H1 (cell line): ENCODE results near the gene SNTN.

Experiments used
- GABPA ChIP-seq: IDR thresholded peaks from 2 replicates; pipeline ENCODE4 v1.6.1; 2011; ENCODE audit warnings: mild to moderate bottlenecking, low read length, moderate library complexity, borderline replicate concordance; ENCODE audit not compliant: insufficient read depth
- GTF2F1 ChIP-seq: IDR thresholded peaks from 2 replicates; pipeline ENCODE4 v1.6.1; 2012; ENCODE audit warnings: low read depth, low read length, improper control_type of control experiment, borderline replicate concordance
- POLR2A ChIP-seq, 2 experiments: IDR thresholded peaks; 1 replicate in 1 of 2; 2 replicates in 1 of 2; pipeline ENCODE4 v1.6.1; 2011; ENCODE audit warnings: low read depth in 2 of 2, low read length in 2 of 2, mild to moderate bottlenecking in 2 of 2; ENCODE audit errors: control extremely low read depth in 1 of 2
- POLR2AphosphoS5 ChIP-seq: IDR thresholded peaks from 2 replicates; pipeline ENCODE4 v1.6.1; 2011; ENCODE audit warnings: low read depth, low read length
- RAD21 ChIP-seq, 2 experiments: IDR thresholded peaks in 1 of 2; conservative IDR thresholded peaks in 1 of 2; 2 replicates each; pipeline ENCODE4 v1.6.1; 2011; ENCODE audit warnings: low read depth in 2 of 2, low read length in 2 of 2, improper control_type of control experiment in 1 of 2, inconsistent platforms in 1 of 2, mild to moderate bottlenecking in 1 of 2, moderate library complexity in 1 of 2
- SIN3A ChIP-seq, 2 experiments: IDR thresholded peaks in 1 of 2; conservative IDR thresholded peaks in 1 of 2; 2 replicates each; pipeline ENCODE4 v1.6.1; 2011 to 2012; ENCODE audit warnings: low read length in 2 of 2, improper control_type of control experiment in 1 of 2, low read depth in 1 of 2, mild to moderate bottlenecking in 1 of 2
- SUZ12 ChIP-seq: fragments of 200-600 bp; sonication (generic); IDR thresholded peaks from 2 replicates; pipeline ENCODE4 v1.6.1; 2012; ENCODE audit warnings: mild to moderate bottlenecking, inconsistent platforms, low read length, moderate library complexity, mixed read lengths
- TAF1 ChIP-seq: IDR thresholded peaks from 2 replicates; pipeline ENCODE4 v1.6.1; 2011; ENCODE audit warnings: mild to moderate bottlenecking, low read depth, low read length
- USF2 ChIP-seq: IDR thresholded peaks from 2 replicates; pipeline ENCODE4 v1.6.1; 2011; ENCODE audit warnings: low read length, improper control_type of control experiment
- YY1 ChIP-seq: IDR thresholded peaks from 2 replicates; pipeline ENCODE4 v1.6.1; 2011; ENCODE audit warnings: low read depth, mild to moderate bottlenecking, low read length
- TF ChIP-seq, protein P1 (sequence below), 3 experiments: IDR thresholded peaks; 1 replicate in 2 of 3; 2 replicates in 1 of 3; pipeline versions ENCODE4 v1.5.1 to v1.6.1; 2011; ENCODE audit warnings: low read length in 3 of 3, mild to moderate bottlenecking in 3 of 3, inconsistent platforms in 2 of 3, low read depth in 1 of 3, moderate library complexity in 1 of 3; ENCODE audit not compliant: insufficient read depth in 1 of 3; ENCODE audit errors: control extremely low read depth in 1 of 3

DNA sequence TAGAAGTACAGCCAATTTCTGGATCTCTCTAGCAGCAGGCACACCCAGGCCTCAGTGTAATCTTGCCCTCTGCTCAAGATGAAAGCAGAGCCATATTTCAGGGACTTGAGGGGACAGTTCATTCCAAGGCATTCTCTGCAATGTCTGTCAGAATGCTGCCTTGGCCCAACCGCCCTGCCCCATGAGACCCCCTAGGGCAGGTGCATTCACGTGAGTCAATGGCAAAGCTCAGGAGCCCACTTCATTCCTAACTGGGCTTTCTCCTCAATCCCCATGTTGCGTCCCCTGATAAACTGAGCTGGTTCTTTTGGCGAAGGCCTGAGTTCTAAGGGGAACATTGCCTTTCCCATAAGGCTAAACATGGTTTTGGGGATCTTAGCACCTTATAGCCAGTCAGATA, 9.5 kb downstream of the SNTN start:
- TF ChIP-seq, protein P1, sequence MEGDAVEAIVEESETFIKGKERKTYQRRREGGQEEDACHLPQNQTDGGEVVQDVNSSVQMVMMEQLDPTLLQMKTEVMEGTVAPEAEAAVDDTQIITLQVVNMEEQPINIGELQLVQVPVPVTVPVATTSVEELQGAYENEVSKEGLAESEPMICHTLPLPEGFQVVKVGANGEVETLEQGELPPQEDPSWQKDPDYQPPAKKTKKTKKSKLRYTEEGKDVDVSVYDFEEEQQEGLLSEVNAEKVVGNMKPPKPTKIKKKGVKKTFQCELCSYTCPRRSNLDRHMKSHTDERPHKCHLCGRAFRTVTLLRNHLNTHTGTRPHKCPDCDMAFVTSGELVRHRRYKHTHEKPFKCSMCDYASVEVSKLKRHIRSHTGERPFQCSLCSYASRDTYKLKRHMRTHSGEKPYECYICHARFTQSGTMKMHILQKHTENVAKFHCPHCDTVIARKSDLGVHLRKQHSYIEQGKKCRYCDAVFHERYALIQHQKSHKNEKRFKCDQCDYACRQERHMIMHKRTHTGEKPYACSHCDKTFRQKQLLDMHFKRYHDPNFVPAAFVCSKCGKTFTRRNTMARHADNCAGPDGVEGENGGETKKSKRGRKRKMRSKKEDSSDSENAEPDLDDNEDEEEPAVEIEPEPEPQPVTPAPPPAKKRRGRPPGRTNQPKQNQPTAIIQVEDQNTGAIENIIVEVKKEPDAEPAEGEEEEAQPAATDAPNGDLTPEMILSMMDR (IDR thresholded peaks at IDR 0.05; ENCODE audit: control extremely low read depth in 1 of 3, insufficient read depth in 1 of 3, low read depth in 1 of 3, low read length in 3 of 3) = no peak
- TF ChIP-seq RAD21 (IDR thresholded peaks at IDR 0.05 in 1 of 2, conservative IDR thresholded peaks at IDR 0.05 in 1 of 2; ENCODE audit: low read depth in 2 of 2, low read length in 2 of 2) = no peak
- TF ChIP-seq SUZ12 = no peak
- TF ChIP-seq POLR2A (IDR thresholded peaks at IDR 0.05; ENCODE audit: control extremely low read depth in 1 of 2, low read depth in 2 of 2, low read length in 2 of 2) = no peak
- no peak for TF ChIP-seq TAF1
- no peak for TF ChIP-seq GTF2F1
- no peak for TF ChIP-seq POLR2AphosphoS5
- no peak for TF ChIP-seq SIN3A (conservative IDR thresholded peaks at IDR 0.05 in 1 of 2, IDR thresholded peaks at IDR 0.05 in 1 of 2; ENCODE audit: low read depth in 1 of 2, low read length in 2 of 2)
- TF ChIP-seq GABPA = no peak
- TF ChIP-seq USF2 = no peak
- TF ChIP-seq YY1 = no peak
